BE2C (cell line): Measurements from ENCODE around the gene ENTPD8.

Source experiments
- DNase-seq: peaks from one replicate; pipeline ENCODE4 v3.0.0-alpha.2; 2020
- H3K27me3 ChIP-seq: fragments of 250-450 bp; sonication (Bioruptor Pico); 2 replicates; pipeline ENCODE4 v1.5.1; 2020; ENCODE audit warnings: mild to moderate bottlenecking
- H3K36me3 ChIP-seq: fragments of 250-450 bp; sonication (Bioruptor Pico); 2 replicates; pipeline ENCODE4 v1.5.1; 2020; ENCODE audit warnings: mild to moderate bottlenecking
- H3K4me1 ChIP-seq: fragments of 250-450 bp; sonication (Bioruptor Pico); 2 replicates; pipeline ENCODE4 v1.5.1; 2020
- H3K4me3 ChIP-seq: 2 replicates; pipeline ENCODE4 v1.5.1; 2011; ENCODE audit warnings: low read depth, low read length
- H3K9me3 ChIP-seq: fragments of 250-450 bp; sonication (Bioruptor Pico); 2 replicates; pipeline ENCODE4 v1.5.1; 2020
- CTCF ChIP-seq: IDR thresholded peaks from 2 replicates; pipeline ENCODE4 v1.5.1; 2012; ENCODE audit warnings: mild to moderate bottlenecking, low read depth, low read length

ENTPD8 gene

GRCh38 chr9:137428841-137429545, 12.2 kb downstream of the ENTPD8 start:
- H3K27me3 ChIP-seq = no peaks in the 10 kb centered on the region
- peaks cover 10% of the 10 kb centered on the region for H3K4me1 ChIP-seq
- no peaks in the 10 kb centered on the region for H3K36me3 ChIP-seq
- H3K4me3 ChIP-seq = no peak overlapping the region
- TF ChIP-seq CTCF = no peak
- peak; percentile 12 for DNase-seq
- H3K9me3 ChIP-seq = no peaks in the 10 kb centered on the region

- DNase-seq = no peak
- H3K9me3 ChIP-seq = no peaks in the 10 kb centered on the region
- no peak for TF ChIP-seq CTCF
- H3K4me3 ChIP-seq = no peak overlapping the region
- peaks cover 10% of the 10 kb centered on the region for H3K4me1 ChIP-seq
- no peaks in the 10 kb centered on the region for H3K36me3 ChIP-seq
- no peaks in the 10 kb centered on the region for H3K27me3 ChIP-seq
Observed at GRCh38 chr9:137428311-137428630, 12.9 kb downstream of the ENTPD8 start.

- Histone ChIP-seq H3K4me3 (no peak overlapping the region), H3K4me1 (peaks cover 10% of the 10 kb centered on the region), H3K36me3 (no peaks in the 10 kb centered on the region), H3K9me3 (no peaks in the 10 kb centered on the region), H3K27me3 (no peaks in the 10 kb centered on the region)
- peak; percentile 11 for DNase-seq
- TF ChIP-seq CTCF = no peak
Observed at GRCh38 chr9:137427454-137428310, 13.5 kb downstream of the ENTPD8 start.

GRCh38 chr9:137426018-137426681, 15.0 kb downstream of the ENTPD8 start:
- Histone ChIP-seq H3K4me3 (no peak overlapping the region), H3K9me3 (no peaks in the 10 kb centered on the region), H3K4me1 (peaks cover 10% of the 10 kb centered on the region), H3K36me3 (no peaks in the 10 kb centered on the region), H3K27me3 (no peaks in the 10 kb centered on the region)
- peak; percentile 8 for DNase-seq
- no peak for TF ChIP-seq CTCF

- Histone ChIP-seq H3K9me3 (no peaks in the 10 kb centered on the region), H3K27me3 (no peaks in the 10 kb centered on the region), H3K4me3 (no peak overlapping the region), H3K36me3 (no peaks in the 10 kb centered on the region), H3K4me1 (peaks cover 10% of the 10 kb centered on the region)
- no peak for TF ChIP-seq CTCF
- DNase-seq = peak; percentile 8
Observed at GRCh38 chr9:137423514-137424291, 17.5 kb downstream of the ENTPD8 start.
